Fibroblast of skin of right biceps (primary cell): ENCODE measurements around the gene ASNS.

ENCODE experiments used
- DNase-seq: peaks from one replicate; pipeline ENCODE4 v3.0.0-alpha.2; 2013

The ASNS gene

DNA sequence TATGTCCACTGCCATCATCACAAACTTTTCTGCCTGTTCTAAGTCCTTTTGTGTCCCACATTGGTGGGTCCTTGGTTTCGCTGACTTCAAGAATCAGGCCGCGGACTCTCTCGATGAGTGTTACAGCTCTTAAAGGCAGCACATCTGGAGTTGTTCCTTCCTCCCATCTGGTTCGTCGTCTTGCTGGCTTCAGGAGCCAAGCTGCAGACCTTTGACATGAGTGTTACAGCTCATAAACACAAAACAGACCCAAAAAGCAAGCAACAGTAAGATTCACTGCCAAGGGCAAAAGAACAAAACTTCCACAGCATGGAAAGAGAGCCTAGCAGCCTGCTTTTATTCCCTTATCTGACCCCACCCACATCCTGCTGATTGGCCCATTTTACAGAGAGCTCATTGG, 30.2 kb downstream of the ASNS start:
- no peak for DNase-seq

DNA sequence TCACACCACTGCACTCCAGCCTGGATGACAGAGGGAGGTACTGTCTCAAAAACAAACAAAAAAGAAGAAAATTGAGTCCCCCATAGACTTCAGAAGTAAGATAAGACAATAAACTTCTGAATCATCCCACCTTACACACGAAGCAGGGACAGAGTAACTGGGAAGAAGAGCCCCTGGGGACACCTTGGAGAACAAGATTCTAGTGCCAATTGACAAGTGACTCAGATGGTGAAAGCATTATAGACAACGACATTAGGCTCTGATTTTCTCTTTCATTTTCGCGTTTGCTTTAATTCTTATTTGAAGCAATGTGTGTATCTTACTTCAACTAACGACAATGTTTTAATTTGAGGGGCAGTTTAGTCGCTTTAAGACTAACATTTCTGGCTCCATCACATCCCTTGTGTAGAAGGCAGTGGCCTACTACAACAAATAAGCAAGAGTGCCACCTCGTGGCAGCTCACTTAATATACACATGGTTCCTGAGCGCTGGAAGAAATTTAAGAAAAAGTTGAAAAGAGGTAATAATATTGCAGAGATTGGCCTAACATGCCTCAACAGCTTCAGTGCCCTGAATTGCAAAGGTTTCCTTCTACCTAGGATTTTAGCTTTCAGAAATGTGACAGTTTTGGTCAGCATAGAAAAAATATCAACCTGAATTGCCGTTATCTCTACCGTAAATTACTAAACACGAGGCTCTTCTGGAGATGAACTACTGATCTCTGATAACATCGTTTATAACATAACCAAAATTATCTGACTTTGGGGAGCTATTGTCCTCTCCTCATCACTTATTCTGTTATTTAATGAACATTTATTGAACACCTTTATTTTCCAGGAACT, 36.7 kb downstream of the ASNS start:
- DNase-seq = peak; percentile 47

DNA sequence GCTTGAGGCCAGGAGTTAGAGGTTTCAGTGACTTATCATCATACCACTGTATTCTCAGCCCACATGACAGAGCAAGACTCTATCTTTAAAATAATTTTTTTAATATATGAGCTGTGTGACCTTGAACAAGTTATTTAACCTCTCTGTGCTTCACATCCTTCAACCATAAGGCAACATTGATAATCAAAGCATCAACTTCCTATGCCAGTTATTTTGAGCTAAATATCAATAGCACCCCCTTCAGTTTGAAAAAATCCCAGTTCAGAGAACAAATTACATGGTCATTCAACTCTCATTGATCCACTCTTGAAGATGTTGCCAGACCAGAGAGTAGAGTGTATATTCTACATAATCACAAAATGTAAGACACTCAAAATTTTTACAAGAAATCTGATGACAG, 53.0 kb downstream of the ASNS start:
- no peak for DNase-seq

- DNase-seq = no peak
Measured at GRCh38 chr7:97818066-97818663, 54.0 kb downstream of the ASNS start.
